ENCODE data around the gene ORC3. TPM values are rescaled to one million over a fixed set of nuclear protein-coding genes. Genes with fewer than 3 reads are reported as not detected.

The ORC3 gene
- total RNA-seq, 4 donors from 2014 or later = 20.7 to 30.3 (median 24.5) TPM

DNA sequence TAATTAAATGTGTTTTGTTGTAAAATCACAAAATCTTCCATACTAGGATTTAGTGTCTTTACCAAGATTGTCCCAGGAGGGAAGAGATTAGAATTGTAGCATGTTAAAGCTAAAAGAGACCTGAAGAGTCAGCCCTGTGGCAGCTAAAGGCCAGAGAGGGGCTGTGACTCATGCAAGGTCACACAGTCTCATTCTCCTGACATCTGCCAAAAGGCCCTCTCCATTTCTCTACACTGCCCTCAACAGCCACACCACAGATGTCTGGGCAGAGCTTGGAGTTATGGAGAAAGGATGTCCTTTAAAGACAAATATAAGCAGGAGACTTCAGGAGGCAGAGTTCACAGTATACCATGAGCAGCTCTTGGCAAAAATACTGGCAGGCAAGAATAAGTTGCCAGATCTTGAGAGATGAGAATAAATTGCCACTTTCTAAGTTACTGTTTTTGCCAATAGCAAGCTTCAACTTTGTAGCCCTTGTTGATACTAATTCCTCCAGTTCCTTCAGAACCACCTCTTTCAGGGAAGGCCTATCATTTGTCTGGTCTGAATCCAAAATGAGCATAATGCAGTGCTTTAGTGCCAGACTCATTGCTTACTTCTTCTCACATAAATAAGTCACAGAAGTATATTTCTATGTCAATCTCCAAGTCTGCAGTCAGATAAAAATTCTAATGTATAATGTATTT is 70.4 kb downstream of the ORC3 start:
- no peak for TF ChIP-seq CTCF (IDR thresholded peaks at IDR 0.05; ENCODE audit: low read depth)

GRCh38 chr6:87661016-87661415 is 71.1 kb downstream of the ORC3 start:
- no peak for TF ChIP-seq CTCF (IDR thresholded peaks at IDR 0.05; ENCODE audit: low read depth)

- no peak for TF ChIP-seq CTCF (IDR thresholded peaks at IDR 0.05; ENCODE audit: low read depth)
These were observed 71.6 kb downstream of the ORC3 start for GRCh38 chr6:87661503-87661902.

DNA sequence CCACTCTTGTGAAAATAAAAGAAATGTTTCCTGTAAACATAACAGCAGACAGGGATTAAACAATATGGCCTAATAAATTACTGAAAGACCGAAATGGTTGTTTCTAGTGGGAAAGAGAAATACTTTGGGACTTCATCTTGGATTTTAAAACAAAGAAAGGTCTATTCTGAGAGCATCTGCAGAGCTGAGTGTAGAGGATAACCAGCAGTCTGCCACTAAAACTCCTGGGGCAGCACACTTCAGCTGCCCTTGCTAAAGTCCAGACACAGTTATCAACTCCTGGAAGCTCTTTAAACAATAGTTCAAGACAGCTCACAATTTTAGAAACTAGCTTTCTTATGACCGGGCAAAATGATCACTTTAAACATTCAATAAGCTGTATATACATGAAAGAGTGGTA is 73.5 kb downstream of the ORC3 start:
- no peak for TF ChIP-seq CTCF (IDR thresholded peaks at IDR 0.05; ENCODE audit: low read depth)

DNA sequence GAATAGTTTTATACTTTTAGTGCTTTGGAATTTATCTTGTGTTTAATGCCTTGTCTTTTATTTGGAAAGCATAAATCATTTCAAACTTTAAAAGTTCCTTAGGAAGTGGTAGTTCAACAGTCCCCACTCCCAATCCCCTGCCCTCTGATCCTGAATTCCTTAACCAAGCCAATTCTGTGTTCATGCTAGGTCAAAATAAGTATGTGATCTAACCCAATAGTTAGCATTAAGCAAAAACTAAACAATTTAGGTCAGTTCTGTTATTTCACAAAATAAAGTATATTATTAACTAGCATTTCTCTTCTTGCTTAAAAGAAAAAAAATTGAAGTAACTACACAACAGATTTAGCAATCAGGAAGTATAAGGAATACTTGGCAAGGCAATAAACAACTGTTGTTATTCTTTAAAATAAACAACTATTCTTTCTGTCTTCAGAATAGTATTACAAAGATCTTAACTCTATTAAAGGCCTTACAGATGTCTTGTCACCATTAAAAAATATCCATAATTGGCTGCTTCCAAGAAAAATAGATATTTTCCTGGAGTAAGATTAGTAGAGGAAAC is 75.1 kb downstream of the ORC3 start:
- TF ChIP-seq CTCF (IDR thresholded peaks at IDR 0.05; ENCODE audit: low read depth) = no peak

DNA sequence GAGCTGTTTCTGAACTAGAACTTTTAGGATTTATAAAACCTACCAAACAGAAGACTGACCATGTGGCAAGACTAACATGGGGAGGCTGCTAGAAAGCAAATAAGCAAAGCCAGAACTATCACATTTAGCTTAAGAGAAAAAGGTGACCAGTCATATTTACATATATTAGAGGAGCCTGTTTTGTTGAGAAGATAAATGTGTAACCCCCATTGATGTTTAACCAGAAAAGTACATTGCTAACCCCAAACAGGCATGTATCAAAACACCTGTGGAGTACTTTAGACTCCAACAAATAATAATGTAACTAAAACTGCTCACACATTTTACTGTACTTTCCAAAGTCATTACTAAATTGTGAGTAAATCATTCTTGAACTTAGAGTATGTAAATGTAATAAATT is 77.1 kb downstream of the ORC3 start:
- no peak for TF ChIP-seq CTCF (IDR thresholded peaks at IDR 0.05; ENCODE audit: low read depth)

- TF ChIP-seq CTCF (IDR thresholded peaks at IDR 0.05; ENCODE audit: low read depth) = no peak
These were observed 78.1 kb downstream of the ORC3 start for GRCh38 chr6:87668013-87668412.

All from subcutaneous adipose tissue (tissue), 4 donors.